Upper lobe of left lung (tissue), 4 donors: ENCODE measurements around the gene PRKN.

ENCODE experiments used
- EP300 ChIP-seq, 4 donors: sonication (generic); formaldehyde crosslinking; IDR thresholded peaks; one replicate each; pipeline ENCODE4 v1.5.1; 2017; ENCODE audit warnings: antibody characterized with exemption in 4 of 4, control low read depth in 2 of 4
- POLR2A ChIP-seq, 4 donors: fragments of 450-650 bp; IDR thresholded peaks; one replicate each; pipeline ENCODE4 v1.5.1; 2016 to 2017; ENCODE audit warnings: antibody characterized with exemption in 4 of 4, mild to moderate bottlenecking in 2 of 4
- POLR2AphosphoS5 ChIP-seq, 2 donors: sonication (generic); formaldehyde crosslinking; IDR thresholded peaks; one replicate each; pipeline ENCODE4 v1.5.1; 2017; ENCODE audit warnings: antibody characterized with exemption in 2 of 2
- TF ChIP-seq, protein P1 (sequence below), 6 experiments: fragments of 450-650 bp in 4 of 6; fragments of 200-600 bp in 2 of 6; sonication (generic) in 2 of 6; IDR thresholded peaks; one replicate each; pipeline ENCODE4 v1.5.1; 2016 to 2019; ENCODE audit warnings: antibody characterized with exemption in 6 of 6

DNA sequence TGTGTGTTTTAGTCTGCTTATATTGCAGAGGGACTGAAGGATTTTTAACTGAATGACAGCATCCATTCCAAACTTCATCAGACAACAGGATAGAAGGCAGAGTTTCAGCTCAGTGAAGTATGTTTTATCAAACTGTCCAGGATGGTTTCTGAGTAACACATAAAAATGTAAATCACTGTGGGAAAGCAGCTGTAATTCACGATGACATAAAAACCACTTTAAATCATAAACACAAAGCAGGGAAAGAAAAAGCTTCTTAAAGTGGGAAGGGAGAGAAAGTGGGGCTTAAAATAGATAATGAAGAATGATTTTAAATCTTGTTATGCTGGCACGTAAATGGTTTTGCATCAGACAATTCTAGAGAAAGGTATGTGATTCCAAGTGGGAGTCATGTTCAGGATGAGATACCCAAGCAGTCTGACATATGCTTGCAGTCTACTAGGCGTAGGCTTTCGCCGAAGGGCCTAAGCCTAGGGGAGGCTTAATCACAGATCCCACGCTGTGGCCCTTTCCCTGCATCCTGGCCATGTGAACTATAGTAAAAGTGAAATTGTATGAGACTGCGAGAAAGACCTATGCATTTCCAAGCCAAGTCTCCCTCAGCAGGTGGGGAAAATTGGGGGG is 610.6 kb downstream of the PRKN start:
- no peak for TF ChIP-seq POLR2AphosphoS5 (IDR thresholded peaks at IDR 0.05)
- no peak for TF ChIP-seq EP300 (IDR thresholded peaks at IDR 0.05)
- TF ChIP-seq, protein P1, sequence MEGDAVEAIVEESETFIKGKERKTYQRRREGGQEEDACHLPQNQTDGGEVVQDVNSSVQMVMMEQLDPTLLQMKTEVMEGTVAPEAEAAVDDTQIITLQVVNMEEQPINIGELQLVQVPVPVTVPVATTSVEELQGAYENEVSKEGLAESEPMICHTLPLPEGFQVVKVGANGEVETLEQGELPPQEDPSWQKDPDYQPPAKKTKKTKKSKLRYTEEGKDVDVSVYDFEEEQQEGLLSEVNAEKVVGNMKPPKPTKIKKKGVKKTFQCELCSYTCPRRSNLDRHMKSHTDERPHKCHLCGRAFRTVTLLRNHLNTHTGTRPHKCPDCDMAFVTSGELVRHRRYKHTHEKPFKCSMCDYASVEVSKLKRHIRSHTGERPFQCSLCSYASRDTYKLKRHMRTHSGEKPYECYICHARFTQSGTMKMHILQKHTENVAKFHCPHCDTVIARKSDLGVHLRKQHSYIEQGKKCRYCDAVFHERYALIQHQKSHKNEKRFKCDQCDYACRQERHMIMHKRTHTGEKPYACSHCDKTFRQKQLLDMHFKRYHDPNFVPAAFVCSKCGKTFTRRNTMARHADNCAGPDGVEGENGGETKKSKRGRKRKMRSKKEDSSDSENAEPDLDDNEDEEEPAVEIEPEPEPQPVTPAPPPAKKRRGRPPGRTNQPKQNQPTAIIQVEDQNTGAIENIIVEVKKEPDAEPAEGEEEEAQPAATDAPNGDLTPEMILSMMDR (IDR thresholded peaks at IDR 0.05) = no peak
- no peak for TF ChIP-seq POLR2A (IDR thresholded peaks at IDR 0.05)
